H9 (cell line): Measurements from ENCODE around the gene ELMOD3. TPM values are rescaled to one million over a fixed set of nuclear protein-coding genes. Genes with fewer than 3 reads are reported as not detected.

Experiments used
- DNase-seq: peaks from one replicate; pipeline ENCODE4 v3.0.0-alpha.2; 2017
- H2AFZ ChIP-seq: one replicate; pipeline ENCODE4 v1.6.1; 2013; ENCODE audit warnings: mild to moderate bottlenecking, low read length, control low read depth, moderate library complexity
- H2AK5ac ChIP-seq: 2 replicates; pipeline ENCODE4 v1.6.1; 2013; ENCODE audit warnings: low read length, control low read depth, mixed read lengths; ENCODE audit not compliant: insufficient read length
- H2BK120ac ChIP-seq: one replicate; pipeline ENCODE4 v1.6.1; 2013; ENCODE audit warnings: low read depth, mild to moderate bottlenecking, low read length, control low read depth, inconsistent platforms; ENCODE audit not compliant: poor library complexity, severe bottlenecking
- H2BK12ac ChIP-seq: 2 replicates; pipeline ENCODE4 v1.6.1; 2013; ENCODE audit warnings: low read length, control low read depth, mixed read lengths, low read depth; ENCODE audit not compliant: insufficient read length
- H2BK15ac ChIP-seq: 2 replicates; pipeline ENCODE4 v1.6.1; 2013; ENCODE audit warnings: low read depth, low read length, control low read depth
- H2BK20ac ChIP-seq: one replicate; pipeline ENCODE4 v1.6.1; 2013; ENCODE audit warnings: low read depth, mild to moderate bottlenecking, low read length, control low read depth, inconsistent platforms; ENCODE audit not compliant: poor library complexity, severe bottlenecking
- H2BK5ac ChIP-seq: 2 replicates; pipeline ENCODE4 v1.6.1; 2013; ENCODE audit warnings: low read length, control low read depth, mixed read lengths; ENCODE audit not compliant: insufficient read length
- H3K14ac ChIP-seq: 2 replicates; pipeline ENCODE4 v1.6.1; 2013; ENCODE audit warnings: low read length, control low read depth; ENCODE audit not compliant: insufficient read depth
- H3K18ac ChIP-seq: 2 replicates; pipeline ENCODE4 v1.6.1; 2013; ENCODE audit warnings: low read depth, mild to moderate bottlenecking, mixed read lengths, low read length, control low read depth; ENCODE audit not compliant: insufficient read length
- H3K23ac ChIP-seq: 2 replicates; pipeline ENCODE4 v1.6.1; 2013; ENCODE audit warnings: low read length, control low read depth, mixed read lengths, low read depth; ENCODE audit not compliant: insufficient read length
- H3K23me2 ChIP-seq: 2 replicates; pipeline ENCODE4 v1.6.1; 2013; ENCODE audit warnings: low read depth, mild to moderate bottlenecking, mixed read lengths, low read length, control low read depth; ENCODE audit not compliant: insufficient read length, poor library complexity, severe bottlenecking
- H3K27ac ChIP-seq: 2 replicates; pipeline ENCODE4 v1.5.1; 2013; ENCODE audit warnings: low read length, control low read depth, mixed read lengths, low read depth; ENCODE audit not compliant: insufficient read length
- H3K27me3 ChIP-seq: 2 replicates; pipeline ENCODE4 v1.6.1; 2013; ENCODE audit warnings: low read length, control low read depth, inconsistent platforms; ENCODE audit not compliant: insufficient read depth
- H3K4ac ChIP-seq: 2 replicates; pipeline ENCODE4 v1.6.1; 2013; ENCODE audit warnings: low read depth, mild to moderate bottlenecking, control low read depth, inconsistent platforms, low read length, moderate library complexity
- H3K4me1 ChIP-seq: 2 replicates; pipeline ENCODE4 v1.6.1; 2013; ENCODE audit warnings: low read length, control low read depth, inconsistent platforms; ENCODE audit not compliant: insufficient read depth
- H3K4me2 ChIP-seq: 2 replicates; pipeline ENCODE4 v1.6.1; 2013; ENCODE audit warnings: low read length, control low read depth, mixed read lengths; ENCODE audit not compliant: insufficient read length, insufficient read depth
- H3K56ac ChIP-seq: 2 replicates; pipeline ENCODE4 v1.6.1; 2013; ENCODE audit warnings: low read depth, mild to moderate bottlenecking, mixed read lengths, low read length, control low read depth; ENCODE audit not compliant: insufficient read length
- H3K79me1 ChIP-seq: 2 replicates; pipeline ENCODE4 v1.6.1; 2013; ENCODE audit warnings: low read depth, mild to moderate bottlenecking, moderate library complexity, low read length, control low read depth, inconsistent platforms; ENCODE audit not compliant: insufficient read depth, poor library complexity, severe bottlenecking
- H3K79me2 ChIP-seq: 2 replicates; pipeline ENCODE4 v1.6.1; 2013; ENCODE audit warnings: low read length, control low read depth, inconsistent platforms; ENCODE audit not compliant: insufficient read depth
- H3K9ac ChIP-seq: 2 replicates; pipeline ENCODE4 v1.6.1; 2013; ENCODE audit warnings: low read length, control low read depth, mixed read lengths; ENCODE audit not compliant: insufficient read length; ENCODE audit errors: extremely low read depth
- H3K9me3 ChIP-seq: one replicate; pipeline ENCODE4 v1.6.1; 2013; ENCODE audit warnings: low read depth, low read length, inconsistent platforms; ENCODE audit not compliant: control insufficient read depth
- H3T11ph ChIP-seq: one replicate; pipeline ENCODE4 v1.6.1; 2013; ENCODE audit warnings: mild to moderate bottlenecking, low read length, control low read depth, inconsistent platforms
- H4K20me1 ChIP-seq: one replicate; pipeline ENCODE4 v1.6.1; 2013; ENCODE audit not compliant: control insufficient read depth, insufficient read length, insufficient read depth
- H4K5ac ChIP-seq: 2 replicates; pipeline ENCODE4 v1.6.1; 2013; ENCODE audit warnings: low read depth, mild to moderate bottlenecking, mixed read lengths, low read length, control low read depth; ENCODE audit not compliant: insufficient read length
- H4K8ac ChIP-seq: replicated peaks from 2 replicates; pipeline ENCODE4 v1.6.1; 2013; ENCODE audit warnings: low read length, control low read depth, mixed read lengths, low read depth; ENCODE audit not compliant: insufficient read length
- H4K91ac ChIP-seq: 2 replicates; pipeline ENCODE4 v1.6.1; 2013; ENCODE audit warnings: low read depth, mild to moderate bottlenecking, moderate library complexity, mixed read lengths, low read length, control low read depth; ENCODE audit not compliant: insufficient read length
- H3K27ac Mint-ChIP-seq, 3 experiments: 2 replicates in 2 of 3; 3 replicates in 1 of 3; pipeline ENCODE4 v1.8.0; 2020 to 2021; ENCODE audit warnings: mixed read lengths in 3 of 3, mild to moderate bottlenecking in 1 of 3, moderate library complexity in 1 of 3
- H3K27me3 Mint-ChIP-seq: 2 replicates; pipeline ENCODE4 v1.8.0; 2021; ENCODE audit warnings: low read depth, mild to moderate bottlenecking, moderate library complexity, mixed read lengths
- H3K36me3 Mint-ChIP-seq, 3 experiments: 2 replicates in 2 of 3; 3 replicates in 1 of 3; pipeline ENCODE4 v1.8.0; 2020 to 2021; ENCODE audit warnings: low read depth in 3 of 3, mixed read lengths in 3 of 3; ENCODE audit not compliant: insufficient read depth in 1 of 3
- H3K4me1 Mint-ChIP-seq, 2 experiments: 2 replicates each; pipeline ENCODE4 v1.8.0; 2020; ENCODE audit warnings: mixed read lengths in 2 of 2
- H3K4me3 Mint-ChIP-seq, 2 experiments: 2 replicates in 1 of 2; 3 replicates in 1 of 2; pipeline ENCODE4 v1.8.0; 2020 to 2021; ENCODE audit warnings: mild to moderate bottlenecking in 2 of 2, mixed read lengths in 2 of 2, moderate library complexity in 1 of 2
- H3K9me3 Mint-ChIP-seq, 2 experiments: 2 replicates in 1 of 2; 3 replicates in 1 of 2; pipeline ENCODE4 v1.8.0; 2020; ENCODE audit warnings: mild to moderate bottlenecking in 2 of 2, mixed read lengths in 2 of 2, moderate library complexity in 1 of 2
- CTCF ChIP-seq: fragments of 200-600 bp; sonication (generic); conservative IDR thresholded peaks from 3 replicates; pipeline ENCODE4 v1.8.0; 2021; ENCODE audit warnings: antibody characterized with exemption, mild to moderate bottlenecking
- WGBS: extraction: QIAGEN DNeasy Blood & Tissue Kit; methylation state at CpG from one replicate; pipeline ENCODE4 v1.1.7; 2013; ENCODE audit warnings: missing lambda C conversion rate, low lambda C conversion rate, mixed read lengths; ENCODE audit not compliant: insufficient read length; ENCODE audit errors: extremely low coverage; 5-methylcytosine and 5-hydroxymethylcytosine counted together
- total RNA-seq: library from RNA; stranded (reverse); gene quantifications from 2 replicates; pipeline ENCODE4 v1.2.1, GENCODE V29; 2021

ELMOD3 gene
- total RNA-seq, 1 experiment from 2014 or later: 7.6 TPM

DNA sequence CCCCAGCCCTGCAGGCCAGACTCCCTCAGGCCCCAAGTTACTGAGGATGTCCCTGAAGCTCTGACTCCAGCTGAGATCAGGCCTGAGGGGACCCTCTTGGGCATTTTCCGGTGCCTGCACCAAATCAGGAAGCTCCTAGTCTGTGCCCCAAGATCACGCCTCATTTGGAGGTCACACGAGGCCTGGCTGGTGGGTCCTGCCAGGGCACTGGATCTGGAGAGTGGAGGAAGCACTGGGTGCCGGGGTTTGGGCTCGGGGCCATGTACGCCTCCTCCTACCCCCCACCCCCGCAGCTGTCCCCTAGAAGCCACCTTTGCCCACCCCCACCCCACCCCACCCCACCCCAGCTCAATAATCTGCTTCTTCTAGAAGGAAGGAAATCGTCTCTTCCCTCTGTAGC, 80.1 kb downstream of the ELMOD3 start:
- H2BK120ac ChIP-seq: no peak overlapping the region
- TF ChIP-seq CTCF: no peak
- no peak overlapping the region for H2AK5ac ChIP-seq
- peaks cover 8% of the 10 kb centered on the region for H3K23me2 ChIP-seq
- no peak overlapping the region for H4K91ac ChIP-seq
- no peak overlapping the region for H3K4ac ChIP-seq
- H3K23ac ChIP-seq: no peak overlapping the region
- no peaks in the 10 kb centered on the region for H3K79me2 ChIP-seq
- no peaks in the 10 kb centered on the region; a peak in 2 of 5 replicates for H3K9me3 Mint-ChIP-seq
- H3K79me1 ChIP-seq: no peaks in the 10 kb centered on the region
- H3K4me1 ChIP-seq: peaks cover 18% of the 10 kb centered on the region; the same call in 1 of the 2 replicates
- H3K9ac ChIP-seq: no peak overlapping the region
- no peak overlapping the region for H3K27ac Mint-ChIP-seq
- H4K20me1 ChIP-seq: no peaks in the 10 kb centered on the region
- no peak overlapping the region for H2BK5ac ChIP-seq
- no CpG with 5 or more reads among the region's 8 CpGs for WGBS
- no peak overlapping the region for H3K4me3 Mint-ChIP-seq
- H3K4me2 ChIP-seq: no peak overlapping the region
- no peak overlapping the region for H3T11ph ChIP-seq
- no peak overlapping the region for H3K56ac ChIP-seq
- no peak overlapping the region for H3K14ac ChIP-seq
- H3K18ac ChIP-seq: no peak overlapping the region
- no peak overlapping the region for H4K8ac ChIP-seq
- H3K27me3 ChIP-seq: no peaks in the 10 kb centered on the region; the same call in 1 of the 2 replicates
- H2BK20ac ChIP-seq: no peak overlapping the region
- peaks cover 15% of the 10 kb centered on the region for H3K27me3 Mint-ChIP-seq
- H3K36me3 Mint-ChIP-seq: no peaks in the 10 kb centered on the region
- no peak for DNase-seq
- no peak overlapping the region for H2BK15ac ChIP-seq
- H3K27ac ChIP-seq: no peak overlapping the region
- no peak overlapping the region for H2AFZ ChIP-seq
- no peaks in the 10 kb centered on the region for H3K9me3 ChIP-seq
- H2BK12ac ChIP-seq: no peak overlapping the region
- H4K5ac ChIP-seq: no peak overlapping the region
- peaks cover 48 to 66% of the 10 kb centered on the region in 2 experiments for H3K4me1 Mint-ChIP-seq
